Germinal center (tissue), 1 donor: ENCODE measurements around the gene LHX2.
A peak's percentile ranks its signal among the peaks of the same experiment; 100 is the strongest.

Experiments
- DNase-seq: peaks from one replicate; pipeline ENCODE4 v3.0.0; 2012; ENCODE audit warnings: mixed read lengths, low spot score

The LHX2 gene

GRCh38 chr9:124035001-124035650, 23.6 kb downstream of the LHX2 start:
- no peak for DNase-seq

- DNase-seq = no peak
Observed at GRCh38 chr9:124036578-124036977, 25.0 kb downstream of the LHX2 start.

GRCh38 chr9:124037790-124038189, 26.2 kb downstream of the LHX2 start:
- no peak for DNase-seq

DNA sequence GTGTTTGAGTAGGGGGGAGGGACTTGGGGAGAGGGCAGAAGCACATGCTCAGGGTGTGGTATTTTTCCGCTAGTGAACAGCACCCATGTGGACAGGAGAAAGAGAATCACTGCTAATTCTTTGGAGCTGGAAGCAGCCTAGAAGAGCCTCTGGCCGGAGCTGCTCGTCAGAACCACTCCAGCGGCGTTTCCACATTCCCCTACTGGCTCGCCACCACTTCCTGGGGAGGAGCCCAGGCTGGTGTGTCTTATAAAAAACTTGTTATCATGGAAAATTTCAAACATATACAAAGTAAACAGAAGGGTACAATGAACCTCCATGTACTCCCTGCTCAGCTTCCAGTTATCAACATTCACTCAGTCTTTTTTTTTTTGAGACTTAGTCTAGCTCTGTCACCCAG, 26.7 kb downstream of the LHX2 start:
- DNase-seq = no peak

- no peak for DNase-seq
Observed at GRCh38 chr9:124038790-124039633, 27.4 kb downstream of the LHX2 start.

DNA sequence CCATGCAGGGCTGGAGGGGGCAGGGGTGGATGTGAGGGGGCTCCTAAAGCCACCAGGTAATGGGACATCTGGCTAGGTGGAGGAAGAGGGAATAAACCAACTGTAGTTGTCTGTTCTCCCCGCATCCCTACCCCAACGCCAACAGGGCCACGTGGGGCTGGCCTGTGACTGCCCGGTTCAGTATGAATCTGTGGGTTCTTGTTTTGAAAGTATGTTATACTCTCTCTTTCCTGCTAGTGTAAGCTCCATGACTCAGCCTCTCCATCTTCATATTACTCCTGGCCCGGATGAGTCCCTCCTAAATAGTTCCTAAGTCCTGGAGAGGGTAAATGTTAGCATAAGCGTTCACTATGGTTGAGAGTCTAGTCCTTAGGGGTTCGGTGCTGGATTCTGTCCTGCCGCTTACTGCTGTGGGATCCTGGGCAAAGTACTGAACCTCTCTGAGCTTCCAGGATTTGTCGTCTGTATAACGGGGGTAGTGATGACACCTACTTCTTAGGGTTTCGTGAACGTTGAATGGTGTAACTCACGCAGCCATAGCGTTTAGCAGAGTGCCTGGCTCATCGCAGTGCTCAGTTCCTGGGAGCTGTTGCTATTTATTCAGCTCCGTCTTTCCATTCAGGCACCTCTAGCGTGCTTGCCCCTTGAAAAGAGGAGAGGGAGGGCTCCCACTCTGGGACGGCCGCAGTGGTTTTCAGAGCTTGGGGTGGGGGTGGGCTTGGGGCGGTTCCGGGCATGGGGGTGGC, 28.8 kb downstream of the LHX2 start:
- no peak for DNase-seq

GRCh38 chr9:124040935-124041816, 29.6 kb downstream of the LHX2 start:
- DNase-seq = peak; percentile 74

GRCh38 chr9:124041817-124042116, 30.2 kb downstream of the LHX2 start:
- no peak for DNase-seq

DNA sequence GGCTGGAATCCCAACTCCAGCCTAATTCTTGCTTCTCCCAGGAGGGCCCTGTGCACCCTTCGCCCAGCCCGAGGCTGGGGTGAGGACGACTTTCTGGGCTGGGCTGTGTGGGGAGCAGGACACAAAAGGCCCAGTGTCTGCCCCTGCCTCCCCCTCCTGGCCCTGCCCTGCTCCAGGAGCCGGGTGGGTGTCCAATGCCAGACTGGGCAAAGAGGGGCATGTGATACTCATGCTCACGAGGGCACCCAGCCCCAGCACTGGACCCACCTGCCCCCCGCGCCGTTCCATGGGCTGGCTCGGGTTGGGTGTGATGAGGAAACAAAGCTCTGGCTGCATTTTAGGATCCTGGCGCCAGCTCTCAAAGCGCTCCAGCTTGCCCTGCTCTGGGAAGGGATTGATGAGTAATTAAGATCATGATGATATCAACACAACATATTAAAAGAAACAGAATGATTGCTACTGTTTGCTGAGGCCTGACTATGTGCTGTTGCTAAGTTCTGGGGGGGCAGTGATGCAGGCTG, 30.7 kb downstream of the LHX2 start:
- no peak for DNase-seq

GRCh38 chr9:124044448-124044847, 32.9 kb downstream of the LHX2 start:
- no peak for DNase-seq

DNA sequence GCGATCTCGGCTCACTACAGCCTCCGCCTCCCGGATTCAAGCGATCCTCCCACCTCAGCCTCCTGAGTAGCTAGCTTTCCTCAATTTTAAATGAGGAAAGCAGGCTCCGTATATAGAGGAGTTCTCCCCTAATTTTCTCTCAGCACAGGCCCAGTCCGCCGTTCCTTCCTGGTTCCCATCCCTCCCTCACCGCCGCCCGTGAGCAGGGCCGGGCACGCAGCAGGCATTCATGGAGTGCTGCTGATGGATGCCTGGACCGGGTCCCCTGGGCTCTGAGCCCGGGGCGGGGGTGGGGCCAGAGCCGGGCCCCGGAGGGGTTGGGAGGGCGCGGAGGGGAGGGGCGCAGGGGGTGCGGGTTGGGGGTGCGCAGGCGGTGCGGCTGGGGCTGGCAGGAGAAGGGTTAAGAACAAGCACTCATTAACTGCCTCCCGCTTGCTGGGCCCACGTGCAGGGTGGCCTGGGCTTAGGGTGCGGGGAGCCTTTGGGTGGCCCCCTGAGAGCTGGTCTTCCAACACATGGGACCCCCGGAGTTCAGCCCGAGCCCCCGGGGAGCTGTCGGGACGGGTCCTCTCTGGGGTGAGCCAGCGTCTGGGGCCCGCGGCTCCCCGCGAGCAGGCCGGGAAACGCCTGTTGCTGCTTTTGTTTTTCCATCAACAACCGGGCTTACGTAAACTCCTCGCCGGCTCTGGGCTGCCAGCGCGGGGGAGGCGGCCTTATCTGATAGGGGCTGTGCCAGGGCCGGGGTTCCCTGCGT, 33.7 kb downstream of the LHX2 start:
- no peak for DNase-seq

- no peak for DNase-seq
Observed at GRCh38 chr9:124045830-124046177, 34.2 kb downstream of the LHX2 start.

- DNase-seq = no peak
Observed at GRCh38 chr9:124046189-124046588, 34.6 kb downstream of the LHX2 start.

DNA sequence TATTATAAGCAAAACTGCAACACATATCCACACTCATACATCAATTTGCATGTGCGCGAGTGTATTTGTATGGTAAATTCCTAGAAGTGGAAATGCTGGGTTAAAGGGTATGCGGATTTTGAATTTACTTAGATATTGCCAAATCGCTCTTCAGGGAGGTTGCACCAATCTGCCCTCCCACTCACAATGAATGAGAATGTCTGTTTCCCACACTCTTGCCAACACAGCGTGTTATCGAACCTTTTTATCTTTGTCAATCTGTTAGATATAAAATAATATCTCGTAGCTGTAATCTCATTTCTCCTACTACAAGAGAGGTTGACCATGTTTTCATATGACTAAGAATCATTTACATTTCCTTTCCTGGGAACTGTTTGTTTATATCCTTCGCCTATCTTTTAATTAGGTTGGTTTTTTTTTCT, 35.7 kb downstream of the LHX2 start:
- DNase-seq = no peak

GRCh38 chr9:124050955-124051354, 39.4 kb downstream of the LHX2 start:
- DNase-seq = no peak

- DNase-seq = no peak
Observed at GRCh38 chr9:124052401-124052800, 40.8 kb downstream of the LHX2 start.

GRCh38 chr9:124054582-124055227, 43.1 kb downstream of the LHX2 start:
- DNase-seq = no peak

DNA sequence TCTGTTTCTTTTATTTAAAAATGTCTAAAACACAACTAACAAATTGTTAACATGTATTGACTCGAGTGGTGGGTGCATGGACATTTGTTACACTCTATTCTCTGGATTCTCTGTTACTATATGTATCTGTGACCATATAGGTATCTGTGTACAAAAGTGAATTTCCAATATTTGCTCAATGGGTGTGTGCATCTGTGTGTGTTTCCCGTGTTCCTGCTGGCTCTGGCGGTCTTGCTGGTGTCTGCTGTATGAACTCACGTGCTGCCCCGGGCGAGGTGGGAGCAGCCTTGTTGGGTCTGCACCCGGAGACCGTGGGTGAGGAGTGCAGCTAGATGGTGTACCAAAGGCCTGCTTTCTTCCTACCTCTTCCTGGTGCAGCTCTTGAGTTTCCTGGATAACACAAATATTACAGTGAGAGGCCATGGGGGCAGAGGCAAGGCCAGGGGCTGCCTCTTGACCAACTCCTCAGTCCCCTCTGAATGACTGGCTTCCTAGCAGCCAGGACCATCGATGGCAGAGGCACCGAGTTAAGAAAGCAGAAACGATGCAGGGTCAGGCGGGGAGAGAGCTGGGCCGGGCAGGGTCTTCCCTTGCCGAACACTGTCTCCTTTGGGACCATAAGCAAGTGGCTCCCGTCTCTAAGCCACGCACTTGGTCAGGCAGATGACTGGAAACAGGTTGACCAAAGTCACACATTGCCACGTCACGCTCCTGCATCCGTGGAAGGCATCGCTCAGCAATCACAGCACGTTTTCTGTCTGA, 49.5 kb downstream of the LHX2 start:
- no peak for DNase-seq

- peak; percentile 14 for DNase-seq
Observed at GRCh38 chr9:124062172-124062571, 50.6 kb downstream of the LHX2 start.
